Measurements from ENCODE around the gene CYLD. TPM values are rescaled to one million over a fixed set of nuclear protein-coding genes. Genes with fewer than 3 reads are reported as not detected.

CYLD gene
- total and polyA plus RNA-seq, 12 donors, result 17.5 to 78.3 (median 48.7) TPM

DNA sequence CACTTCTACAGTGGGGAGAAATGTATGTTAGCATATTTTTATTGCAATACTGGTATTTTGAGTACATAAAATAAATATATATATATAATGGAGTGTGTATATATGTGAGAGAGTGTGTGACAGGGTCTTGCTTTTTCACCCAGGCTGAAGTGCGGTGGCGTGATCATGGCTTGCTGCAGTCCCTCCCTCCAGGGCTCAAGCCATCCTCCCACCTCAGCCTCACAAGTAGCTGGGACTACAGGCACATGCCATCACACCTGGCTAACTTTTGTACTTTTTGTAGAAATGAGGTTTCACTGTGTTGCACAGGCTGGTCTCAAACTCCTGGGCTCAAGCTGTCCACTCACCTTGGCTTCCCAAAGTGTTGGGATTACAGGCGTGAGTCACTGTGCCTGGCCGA lies 4.1 kb downstream of the CYLD start:
- H3K27ac ChIP-seq, result peak overlapping the region in 1 of 5 donors; percentile 7
- 76 to 85% (median 81%) methylated on average over 4 of the region's 4 CpGs for WGBS, 4 donors
- DNase-seq, result no peak
- no peaks in the 10 kb centered on the region for H3K9me3 ChIP-seq (replicated peaks in 1 of 3)
- H3K4me3 ChIP-seq, result no peak overlapping the region
- H3K36me3 ChIP-seq (replicated peaks in 1 of 2), result peaks cover 0 to 4% of the 10 kb centered on the region in 2 donors
- peaks cover 18 to 62% of the 10 kb centered on the region in 2 donors for H3K4me1 ChIP-seq (replicated peaks in 1 of 2)
- TF ChIP-seq POLR2A (IDR thresholded peaks at IDR 0.05) (no peak), CTCF (IDR thresholded peaks at IDR 0.05) (no peak)
- no peaks in the 10 kb centered on the region for H3K27me3 ChIP-seq
- intact Hi-C loops (cut with DNase I), result no loop called here

DNA sequence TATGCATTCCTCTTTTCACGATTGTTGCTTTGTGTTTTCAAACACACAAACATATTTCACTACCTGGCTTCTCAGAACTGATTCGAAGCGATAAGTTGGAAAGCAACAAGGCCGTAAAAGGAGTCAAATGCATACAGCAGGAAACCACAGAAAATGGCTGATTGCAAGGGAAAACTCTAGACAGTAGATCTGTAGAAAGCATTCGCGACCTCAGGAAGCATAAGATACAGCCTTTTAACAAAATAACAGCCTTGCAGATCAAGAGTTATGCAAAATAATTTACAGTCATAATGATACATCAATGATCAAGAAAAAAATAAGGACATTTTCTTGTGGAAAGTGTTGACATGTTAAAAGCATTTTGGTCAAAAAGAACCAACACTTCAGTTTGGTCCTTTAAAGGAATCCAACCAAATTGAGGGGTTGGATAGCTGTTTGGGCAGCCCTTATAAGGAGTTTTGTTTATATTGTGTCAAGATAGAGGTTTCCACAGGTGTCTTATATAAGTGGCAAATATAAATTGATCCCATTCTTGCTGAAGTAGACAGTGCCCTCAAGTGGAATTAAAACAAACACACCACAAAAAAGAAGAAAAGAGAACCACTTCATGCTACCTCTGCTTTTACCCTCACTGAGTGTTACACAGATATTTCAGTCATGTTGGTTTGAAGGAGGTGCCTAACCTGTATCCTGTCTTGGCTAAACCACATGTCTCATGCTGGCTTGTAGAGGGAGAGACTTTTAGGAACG lies 5.5 kb downstream of the CYLD start:
- Histone ChIP-seq H3K4me1 (replicated peaks in 1 of 2) (peaks cover 13 to 63% of the 10 kb centered on the region in 2 donors), H3K27me3 (no peaks in the 10 kb centered on the region), H3K9me3 (replicated peaks in 1 of 3) (no peaks in the 10 kb centered on the region), H3K36me3 (replicated peaks in 1 of 2) (peaks cover 0 to 4% of the 10 kb centered on the region in 2 donors), H3K4me3 (no peak overlapping the region), H3K27ac (no peak overlapping the region)
- WGBS, 4 donors, result 71 to 78% (median 74%) methylated on average over 7 of the region's 7 CpGs
- no peak for DNase-seq
- TF ChIP-seq POLR2A (IDR thresholded peaks at IDR 0.05) (no peak), CTCF (IDR thresholded peaks at IDR 0.05) (peak in 4 of 6 experiments; percentile 16 to 31 (median 24))
- intact Hi-C loops (cut with DNase I), result no loop called here

- H3K27ac ChIP-seq, result no peak overlapping the region
- no peaks in the 10 kb centered on the region for H3K27me3 ChIP-seq
- H3K36me3 ChIP-seq (replicated peaks in 1 of 2), result peaks cover 0 to 14% of the 10 kb centered on the region in 2 donors
- no peak for DNase-seq
- 55 to 66% (median 57%) methylated on average over 6 of the region's 6 CpGs for WGBS, 4 donors
- H3K9me3 ChIP-seq (replicated peaks in 1 of 3), result no peaks in the 10 kb centered on the region
- intact Hi-C loops (cut with DNase I), result no loop called here
- H3K4me3 ChIP-seq, result no peak overlapping the region
- H3K4me1 ChIP-seq (replicated peaks in 1 of 2), result peaks cover 0 to 29% of the 10 kb centered on the region in 2 donors
- TF ChIP-seq CTCF (IDR thresholded peaks at IDR 0.05), result no peak
- TF ChIP-seq POLR2A (IDR thresholded peaks at IDR 0.05), result no peak
Measured at GRCh38 chr16:50751528-50751927, 9.6 kb downstream of the CYLD start.

GRCh38 chr16:50752471-50753235 lies 10.8 kb downstream of the CYLD start:
- peaks cover 0 to 25% of the 10 kb centered on the region in 2 donors for H3K4me1 ChIP-seq (replicated peaks in 1 of 2)
- H3K36me3 ChIP-seq (replicated peaks in 1 of 2), result peaks cover 0 to 14% of the 10 kb centered on the region in 2 donors
- no peaks in the 10 kb centered on the region for H3K27me3 ChIP-seq
- 85 to 92% (median 90%) methylated on average over 4 of the region's 4 CpGs for WGBS, 4 donors
- H3K9me3 ChIP-seq (replicated peaks in 1 of 3), result no peaks in the 10 kb centered on the region
- intact Hi-C loops (cut with DNase I), result no loop called here
- no peak for TF ChIP-seq POLR2A (IDR thresholded peaks at IDR 0.05)
- no peak for TF ChIP-seq CTCF (IDR thresholded peaks at IDR 0.05)
- no peak overlapping the region for H3K4me3 ChIP-seq
- DNase-seq, result no peak
- H3K27ac ChIP-seq, result no peak overlapping the region

All from adrenal gland (tissue), 12 donors.